HG02610 (cell line): Measurements from ENCODE around the gene SHOX.
"Not testable (repeated sequence)": the region's sequence is repeated elsewhere in the genome, so short reads cannot be mapped to it uniquely, and the experiment has no call there.

ENCODE experiments used
- ATAC-seq: cut with Tn5 transposase; IDR thresholded peaks from one replicate; pipeline ENCODE4 v1.9.1; 2021; ENCODE audit warnings: mild to moderate bottlenecking, moderate library complexity; ENCODE audit not compliant: unreplicated experiment

Gene SHOX

GRCh38 chrX:621705-622503 is 8.7 kb upstream of the SHOX start:
- no peak for ATAC-seq

- ATAC-seq, result not testable (repeated sequence)
Measured at GRCh38 chrX:622802-623201, 7.8 kb upstream of the SHOX start.

- ATAC-seq, result no peak
Measured at GRCh38 chrX:623268-623598, 7.4 kb upstream of the SHOX start.

DNA sequence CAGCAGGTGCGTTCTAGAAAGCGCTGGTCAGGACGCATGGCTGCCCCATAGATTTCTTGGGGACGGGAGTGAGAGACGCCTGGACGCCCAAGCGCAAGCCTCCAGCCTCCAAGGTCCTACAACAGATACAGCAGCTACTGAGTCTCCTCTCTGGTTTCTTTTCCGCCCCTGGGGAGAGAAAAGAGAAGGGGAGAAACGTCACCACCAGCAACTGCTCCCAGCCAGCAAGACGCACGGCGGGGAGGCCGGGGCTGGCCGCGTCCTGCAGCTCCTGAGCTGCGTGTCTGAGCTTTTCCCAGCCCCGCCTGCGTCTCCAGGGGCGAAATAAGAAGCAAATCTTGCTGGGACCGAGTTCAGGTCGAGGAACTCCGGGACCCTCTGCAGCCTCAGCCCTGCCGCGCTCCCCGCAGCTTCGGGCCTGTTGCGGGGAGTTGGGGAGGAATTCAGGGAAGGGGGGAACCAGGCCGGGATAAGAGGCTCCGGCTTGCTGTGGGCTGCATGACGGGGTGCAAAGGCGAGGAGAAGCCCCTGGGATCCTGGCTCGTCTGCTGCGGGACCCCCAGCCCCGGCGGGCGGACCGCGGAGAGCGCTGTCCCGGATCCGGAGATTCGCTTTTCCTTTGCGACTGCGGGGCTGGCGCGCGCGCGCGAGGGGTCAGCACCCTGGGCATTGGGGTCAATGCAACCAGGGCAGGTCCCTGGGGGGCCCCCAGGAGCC is 6.8 kb upstream of the SHOX start:
- no peak for ATAC-seq

GRCh38 chrX:625137-625691 is 5.4 kb upstream of the SHOX start:
- ATAC-seq, result no peak

- not testable (repeated sequence) for ATAC-seq
Measured at GRCh38 chrX:626047-626446, 4.5 kb upstream of the SHOX start.

DNA sequence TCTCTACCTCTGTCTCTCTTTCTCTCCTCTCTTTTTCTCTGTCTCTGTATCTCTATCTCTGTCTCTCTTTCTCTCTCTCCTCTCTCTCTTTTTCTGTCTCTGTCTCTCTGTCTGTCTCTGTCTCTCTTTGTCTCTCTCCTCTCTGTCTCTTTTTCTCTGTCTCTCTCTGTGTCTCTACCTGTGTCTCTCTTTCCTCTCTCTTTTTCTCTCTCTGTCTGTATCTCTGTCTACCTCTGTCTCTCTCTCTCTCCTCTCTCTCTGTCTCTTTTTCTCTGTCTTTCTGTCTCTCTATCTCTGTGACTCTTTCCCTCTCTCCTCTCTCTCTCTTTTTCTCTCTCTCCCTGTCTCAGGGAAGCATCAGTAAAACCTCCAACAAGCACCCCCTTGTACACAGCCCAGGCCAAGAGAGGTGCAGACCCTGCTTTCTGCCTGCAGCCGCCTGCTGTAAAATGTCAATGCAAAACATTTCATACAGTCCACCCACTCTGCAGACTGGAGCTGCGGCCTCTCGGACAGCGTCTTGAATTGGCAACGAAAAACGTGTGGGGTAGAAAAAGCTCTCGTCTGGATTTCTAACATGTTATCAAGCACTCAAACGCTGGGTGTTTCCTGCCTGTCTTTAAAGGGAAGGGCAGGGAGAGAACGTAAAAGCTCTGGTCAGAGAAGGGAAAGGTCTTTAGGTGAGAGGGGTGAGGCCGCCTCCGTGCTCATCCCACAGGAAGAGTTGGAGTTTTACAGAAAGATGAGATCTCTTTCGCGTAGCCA is 3.7 kb upstream of the SHOX start:
- no peak for ATAC-seq

GRCh38 chrX:627510-627981 is 3.0 kb upstream of the SHOX start:
- no peak for ATAC-seq

DNA sequence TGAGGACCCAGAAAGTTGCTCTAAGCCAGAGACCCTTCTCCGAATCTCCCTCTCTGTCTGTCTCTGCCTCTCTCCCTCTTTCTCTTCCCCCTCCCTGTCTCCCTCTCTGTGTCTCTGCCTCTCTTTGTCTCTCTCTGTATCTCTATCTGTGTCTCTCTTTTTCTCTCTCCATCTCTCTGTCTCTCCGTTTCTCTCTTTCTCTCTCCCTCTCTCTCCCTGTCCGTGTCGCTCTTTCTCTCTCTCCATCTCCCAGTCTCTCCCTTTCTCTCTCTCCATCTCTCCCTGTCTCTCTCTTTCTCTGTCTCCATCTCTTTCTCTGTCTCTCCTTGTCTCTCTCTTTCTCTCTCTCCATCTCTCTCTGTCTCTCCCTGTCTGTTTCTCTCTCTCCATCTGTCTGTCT is 2.6 kb upstream of the SHOX start:
- ATAC-seq, result no peak

- ATAC-seq, result no peak
Measured at GRCh38 chrX:629230-630006, 1.2 kb upstream of the SHOX start.

DNA sequence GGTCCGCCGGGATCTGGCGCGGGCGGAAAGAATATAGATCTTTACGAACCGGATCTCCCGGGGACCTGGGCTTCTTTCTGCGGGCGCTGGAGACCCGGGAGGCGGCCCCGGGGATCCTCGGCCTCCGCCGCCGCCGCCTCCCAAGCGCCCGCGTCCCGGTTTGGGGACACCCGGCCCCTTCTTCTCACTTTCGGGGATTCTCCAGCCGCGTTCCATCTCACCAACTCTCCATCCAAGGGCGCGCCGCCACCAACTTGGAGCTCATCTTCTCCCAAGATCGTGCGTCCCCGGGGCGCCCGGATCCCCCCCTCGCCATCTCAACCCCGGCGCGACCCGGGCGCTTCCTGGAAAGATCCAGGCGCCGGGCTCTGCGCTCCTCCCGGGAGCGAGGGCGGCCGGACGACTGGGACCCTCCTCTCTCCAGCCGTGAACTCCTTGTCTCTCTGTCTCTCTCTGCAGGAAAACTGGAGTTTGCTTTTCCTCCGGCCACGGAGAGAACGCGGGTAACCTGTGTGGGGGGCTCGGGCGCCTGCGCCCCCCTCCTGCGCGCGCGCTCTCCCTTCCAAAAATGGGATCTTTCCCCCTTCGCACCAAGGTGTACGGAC is 482 bp upstream of the SHOX start:
- no peak for ATAC-seq

- ATAC-seq, result no peak
Measured at GRCh38 chrX:631802-632365, 1.3 kb downstream of the SHOX start.

- no peak for ATAC-seq
Measured at GRCh38 chrX:632366-633042, 1.9 kb downstream of the SHOX start.

GRCh38 chrX:633043-633984 is 2.7 kb downstream of the SHOX start:
- no peak for ATAC-seq

GRCh38 chrX:633985-634958 is 3.7 kb downstream of the SHOX start:
- no peak for ATAC-seq

DNA sequence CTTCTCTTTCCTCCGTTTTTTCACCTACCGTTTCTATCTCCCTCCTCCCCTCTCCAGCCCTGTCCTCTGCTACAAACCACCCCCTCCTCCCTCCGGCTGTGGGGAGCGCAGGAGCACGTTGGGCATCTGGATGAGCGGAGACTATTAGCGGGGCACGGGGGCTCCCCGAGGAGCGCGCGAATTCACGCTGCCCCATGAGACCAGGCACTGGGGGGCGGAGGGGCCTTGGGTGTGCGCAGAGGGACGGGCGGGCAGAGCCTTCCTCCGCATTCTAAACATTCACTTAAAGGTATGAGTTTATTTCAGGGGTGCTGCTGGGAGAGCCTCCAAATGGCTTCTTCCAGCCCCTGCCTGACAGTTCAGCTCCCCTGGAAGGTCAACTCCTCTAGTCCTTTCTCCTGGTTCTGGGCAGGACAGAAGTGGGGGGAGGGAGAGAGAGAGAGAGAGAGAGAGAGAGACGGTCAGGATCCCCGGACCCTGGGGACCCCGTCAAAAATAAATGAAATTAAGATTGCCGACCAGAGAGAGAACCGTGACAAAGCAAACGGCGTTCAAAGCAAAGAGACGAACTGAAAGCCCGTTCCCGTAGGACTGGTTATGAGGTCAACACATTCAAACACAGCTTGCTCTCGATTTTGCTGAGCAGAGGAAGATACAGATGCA is 5.0 kb downstream of the SHOX start:
- ATAC-seq, result no peak
